ENCODE measurements around the gene WDR5B. TPM values are rescaled to one million over a fixed set of nuclear protein-coding genes. Genes with fewer than 3 reads are reported as not detected.
"Not testable (repeated sequence)": the region's sequence is repeated elsewhere in the genome, so short reads cannot be mapped to it uniquely, and the experiment has no call there.

WDR5B gene
- polyA plus RNA-seq, 2 donors: 1.3 TPM

DNA sequence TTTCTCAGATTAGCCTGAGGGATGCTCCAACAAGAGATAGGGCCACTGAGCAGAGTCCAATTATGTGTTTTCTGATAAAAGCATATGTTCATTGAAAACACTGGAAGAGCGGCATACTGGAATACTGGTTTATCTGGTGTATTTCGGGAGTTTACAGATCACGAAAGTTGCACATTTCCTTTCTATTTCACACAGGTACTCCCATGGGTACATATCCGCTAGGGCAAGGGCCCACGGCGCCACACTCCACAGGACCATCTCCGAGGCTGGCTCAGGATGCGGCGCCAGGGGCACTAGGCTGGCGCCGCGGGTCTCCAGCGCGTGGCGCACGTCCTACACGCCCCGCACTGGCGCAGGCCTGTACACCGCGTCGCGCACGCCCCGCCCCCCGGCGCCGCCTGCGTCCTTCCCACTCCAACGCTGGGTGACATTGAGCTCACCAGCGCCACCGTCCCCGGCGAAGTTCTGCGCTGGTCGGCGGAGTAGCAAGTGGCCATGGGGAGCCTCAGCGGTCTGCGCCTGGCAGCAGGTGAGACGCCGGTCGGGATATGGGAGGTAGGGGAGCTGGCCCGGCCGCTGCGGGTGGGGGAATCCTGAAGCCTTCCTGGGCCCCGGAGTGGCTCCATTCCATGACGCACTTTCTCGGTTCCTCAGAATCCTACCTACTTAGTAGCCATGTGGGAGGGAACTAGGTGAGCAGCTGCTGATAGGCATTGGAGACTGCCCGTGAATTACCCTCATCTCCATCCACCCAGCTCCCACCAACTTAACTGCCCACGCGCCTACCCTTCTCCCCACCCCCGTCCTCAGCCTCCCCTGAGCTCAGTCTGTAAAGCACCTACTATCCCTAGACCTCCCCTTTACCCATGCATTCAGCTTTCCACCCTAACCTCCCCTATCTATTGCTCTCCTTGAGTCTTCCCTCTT, 31.8 kb downstream of the WDR5B start, which contains the start of gene FAM162A:
Gene FAM162A (plus strand): TSS at position 412 of the 927 bp plus-strand sequence. CDS start 84 bp downstream, at position 496.
- WGBS, 2 donors: 0 to 1% methylated on average over 52 of the region's 52 CpGs
- Histone ChIP-seq H3K4me1 (ENCODE audit: control insufficient read depth in 2 of 2, insufficient read depth in 2 of 2, low read length in 1 of 2) (no peaks in the 10 kb centered on the region), H3K27ac (ENCODE audit: low read depth in 2 of 2, low read length in 1 of 2) (peak within 1 kb of the TSS; percentile 90 to 97), H3K36me3 (ENCODE audit: control insufficient read depth in 2 of 2, insufficient read depth in 2 of 2, low read length in 1 of 2) (no peaks in the 10 kb centered on the region), H3K27me3 (ENCODE audit: control insufficient read depth in 1 of 2, insufficient read depth in 2 of 2, low read length in 2 of 2) (no peaks in the 10 kb centered on the region), H3K4me3 (ENCODE audit: low read depth in 1 of 2, low read length in 2 of 2) (peak within 1 kb of the TSS; percentile 79 to 96), H3K9me3 (ENCODE audit: control insufficient read depth in 2 of 2, insufficient read depth in 1 of 2, low read depth in 1 of 2, low read length in 1 of 2) (no peaks in the 10 kb centered on the region)

DNA sequence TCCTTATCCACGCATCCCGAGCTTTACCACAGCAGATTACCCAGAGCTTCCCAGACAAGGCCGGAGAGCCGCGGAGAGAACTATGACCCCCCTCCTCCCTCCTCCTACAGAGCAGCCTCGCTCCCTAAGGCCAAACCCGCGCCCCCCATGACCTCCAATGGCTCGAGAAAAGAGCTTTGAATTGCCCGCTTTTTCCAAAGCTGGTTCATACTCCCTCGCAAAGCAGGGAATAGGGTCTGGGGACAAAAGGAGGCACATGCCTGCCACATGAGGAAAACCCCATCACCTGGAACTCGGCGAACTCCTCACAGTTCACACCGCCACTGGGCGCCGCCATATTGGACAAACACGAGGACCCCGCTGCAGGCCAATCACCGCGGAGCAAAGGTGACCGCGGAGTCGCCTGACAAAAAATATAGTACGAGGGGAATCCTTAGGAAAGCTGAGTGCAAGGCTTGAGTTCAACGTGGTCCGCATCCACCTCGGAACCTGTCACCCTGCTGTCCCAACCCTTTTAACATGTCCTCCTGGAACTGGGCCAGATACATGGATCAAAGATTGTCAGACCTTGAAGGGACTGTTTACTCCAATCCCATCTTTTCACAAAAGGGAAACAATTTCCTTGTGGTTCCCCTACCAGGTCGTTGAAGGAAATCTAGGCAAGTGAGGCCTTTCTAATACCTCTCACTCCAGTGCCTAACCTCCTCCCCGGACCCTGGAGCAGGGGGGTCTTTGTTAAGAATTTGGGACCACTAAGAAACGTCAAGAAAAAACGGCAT, 32.8 kb downstream of the WDR5B start, which contains the start of gene MIX23:
Gene MIX23 (minus strand): TSS at position 344 of the 779 bp plus-strand sequence. CDS start 7 bp downstream, at position 337.
- Histone ChIP-seq H3K27ac (ENCODE audit: low read depth in 2 of 2, low read length in 1 of 2) (peak within 1 kb of the TSS; percentile 90 to 97), H3K9me3 (ENCODE audit: control insufficient read depth in 2 of 2, insufficient read depth in 1 of 2, low read depth in 1 of 2, low read length in 1 of 2) (no peaks in the 10 kb centered on the region), H3K36me3 (ENCODE audit: control insufficient read depth in 2 of 2, insufficient read depth in 2 of 2, low read length in 1 of 2) (no peaks in the 10 kb centered on the region), H3K4me1 (ENCODE audit: control insufficient read depth in 2 of 2, insufficient read depth in 2 of 2, low read length in 1 of 2) (no peaks in the 10 kb centered on the region), H3K27me3 (ENCODE audit: control insufficient read depth in 1 of 2, insufficient read depth in 2 of 2, low read length in 2 of 2) (no peaks in the 10 kb centered on the region), H3K4me3 (ENCODE audit: low read depth in 1 of 2, low read length in 2 of 2) (peak within 1 kb of the TSS; percentile 79 to 96)
- 1% methylated on average over 31 of the region's 31 CpGs for WGBS, 2 donors

DNA sequence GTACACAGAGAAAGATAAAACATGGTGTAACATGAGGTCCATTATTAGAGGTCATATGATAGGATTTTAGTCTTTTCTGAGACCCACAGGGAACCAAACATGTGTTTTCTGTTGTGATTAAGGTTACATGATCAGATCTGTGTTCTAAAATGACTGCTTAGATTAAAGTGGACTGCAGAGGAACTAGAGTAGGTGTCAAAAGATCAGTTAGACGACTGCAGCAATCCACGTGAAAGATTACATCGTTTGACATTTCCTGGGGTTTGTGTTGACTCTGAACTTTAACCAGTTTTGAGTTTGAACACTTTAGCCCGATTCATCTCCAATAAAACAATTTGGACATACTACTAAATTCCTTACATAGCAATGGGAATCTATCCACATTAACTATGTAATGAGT, 37.9 kb downstream of the WDR5B start:
- Histone ChIP-seq H3K4me1 (ENCODE audit: control insufficient read depth in 2 of 2, insufficient read depth in 2 of 2, low read length in 1 of 2) (no peaks in the 10 kb centered on the region), H3K36me3 (ENCODE audit: control insufficient read depth in 2 of 2, insufficient read depth in 2 of 2, low read length in 1 of 2) (no peaks in the 10 kb centered on the region), H3K27ac (ENCODE audit: low read depth in 2 of 2, low read length in 1 of 2) (no peak overlapping the region), H3K27me3 (ENCODE audit: control insufficient read depth in 1 of 2, insufficient read depth in 2 of 2, low read length in 2 of 2) (no peaks in the 10 kb centered on the region), H3K9me3 (ENCODE audit: control insufficient read depth in 2 of 2, insufficient read depth in 1 of 2, low read depth in 1 of 2, low read length in 1 of 2) (no peaks in the 10 kb centered on the region), H3K4me3 (ENCODE audit: low read depth in 1 of 2, low read length in 2 of 2) (no peak overlapping the region)
- 60 to 81% methylated on average over 4 of the region's 4 CpGs for WGBS, 2 donors

- no peaks in the 10 kb centered on the region for H3K36me3 ChIP-seq (ENCODE audit: control insufficient read depth in 2 of 2, insufficient read depth in 2 of 2, low read length in 1 of 2)
- WGBS, 2 donors: 95 to 100% methylated on average over 1 of the region's 1 CpG
- H3K4me1 ChIP-seq (ENCODE audit: control insufficient read depth in 2 of 2, insufficient read depth in 2 of 2, low read length in 1 of 2): no peaks in the 10 kb centered on the region
- H3K27ac ChIP-seq (ENCODE audit: low read depth in 2 of 2, low read length in 1 of 2): no peak overlapping the region
- no peak overlapping the region for H3K4me3 ChIP-seq (ENCODE audit: low read depth in 1 of 2, low read length in 2 of 2)
- H3K9me3 ChIP-seq (ENCODE audit: control insufficient read depth in 2 of 2, insufficient read depth in 1 of 2, low read depth in 1 of 2, low read length in 1 of 2): no peaks in the 10 kb centered on the region
- no peaks in the 10 kb centered on the region for H3K27me3 ChIP-seq (ENCODE audit: control insufficient read depth in 1 of 2, insufficient read depth in 2 of 2, low read length in 2 of 2)
Measured at GRCh38 chr3:122374034-122374433, 41.8 kb downstream of the WDR5B start.

DNA sequence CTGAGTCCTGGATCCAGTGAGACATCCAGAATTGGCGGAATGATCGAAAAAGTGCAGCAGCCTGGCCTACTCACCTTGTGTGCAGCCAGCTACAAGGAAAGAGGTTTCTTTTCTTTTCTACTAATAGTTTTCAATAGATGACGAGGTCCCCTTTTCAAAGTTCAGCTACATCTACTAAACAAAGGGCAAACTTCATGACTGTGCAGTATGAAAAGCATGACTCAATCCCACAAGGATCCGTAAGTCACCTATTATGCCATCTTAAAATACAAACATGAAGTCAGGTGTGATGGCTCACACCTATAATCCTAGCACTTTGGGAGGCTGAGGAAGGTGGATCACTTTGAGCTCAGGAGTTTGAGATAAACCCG, 49.5 kb downstream of the WDR5B start:
- WGBS, 2 donors: 64 to 70% methylated on average over 5 of the region's 5 CpGs
- H3K27me3 ChIP-seq (ENCODE audit: control insufficient read depth in 1 of 2, insufficient read depth in 2 of 2, low read length in 2 of 2): no peaks in the 10 kb centered on the region
- no peaks in the 10 kb centered on the region for H3K4me1 ChIP-seq (ENCODE audit: control insufficient read depth in 2 of 2, insufficient read depth in 2 of 2, low read length in 1 of 2)
- no peaks in the 10 kb centered on the region for H3K36me3 ChIP-seq (ENCODE audit: control insufficient read depth in 2 of 2, insufficient read depth in 2 of 2, low read length in 1 of 2)
- no peaks in the 10 kb centered on the region for H3K9me3 ChIP-seq (ENCODE audit: control insufficient read depth in 2 of 2, insufficient read depth in 1 of 2, low read depth in 1 of 2, low read length in 1 of 2)
- H3K4me3 ChIP-seq (ENCODE audit: low read depth in 1 of 2, low read length in 2 of 2): no peak overlapping the region
- peak overlapping the region; percentile 71 to 89 for H3K27ac ChIP-seq (ENCODE audit: low read depth in 2 of 2, low read length in 1 of 2)

DNA sequence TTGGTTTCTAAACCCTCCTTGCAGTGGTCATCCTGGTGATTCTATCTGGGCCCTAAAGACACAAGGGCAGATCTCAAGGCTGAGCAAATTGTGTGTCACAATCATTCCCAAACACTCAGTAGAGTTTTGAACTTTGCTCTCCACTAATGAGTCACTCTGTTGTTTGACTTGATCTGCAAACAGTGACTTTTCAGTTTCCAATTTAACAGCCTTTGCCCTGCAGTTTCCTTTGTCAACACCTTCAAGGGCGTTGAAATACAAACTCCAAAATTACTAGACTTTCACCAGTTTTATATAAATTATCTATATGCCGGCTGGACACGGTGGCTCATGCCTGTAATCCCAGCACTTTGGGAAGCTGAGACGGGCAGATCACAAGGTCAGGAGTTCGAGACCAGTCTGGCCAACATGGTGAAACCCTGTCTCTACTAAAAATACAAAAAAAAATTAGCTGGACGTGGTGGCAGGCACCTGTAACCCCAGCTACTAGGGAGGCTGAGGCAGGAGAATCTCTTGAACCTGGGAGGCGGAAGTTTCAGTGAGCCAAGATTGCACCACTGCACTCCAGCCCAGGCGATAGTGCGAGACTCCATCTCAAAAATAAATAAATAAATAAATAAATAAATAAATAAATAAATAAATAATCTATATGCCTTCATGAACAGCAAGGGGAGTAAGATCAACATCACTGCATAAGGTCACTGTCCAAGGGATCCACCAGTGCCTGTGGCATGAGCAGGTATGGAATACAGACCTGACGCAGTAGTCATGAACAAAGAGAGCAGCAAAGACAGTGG, 50.1 kb downstream of the WDR5B start:
- H3K36me3 ChIP-seq (ENCODE audit: control insufficient read depth in 2 of 2, insufficient read depth in 2 of 2, low read length in 1 of 2); H3K27me3 ChIP-seq (ENCODE audit: control insufficient read depth in 1 of 2, insufficient read depth in 2 of 2, low read length in 2 of 2); H3K9me3 ChIP-seq (ENCODE audit: control insufficient read depth in 2 of 2, insufficient read depth in 1 of 2, low read depth in 1 of 2, low read length in 1 of 2); H3K4me3 ChIP-seq (ENCODE audit: low read depth in 1 of 2, low read length in 2 of 2); H3K4me1 ChIP-seq (ENCODE audit: control insufficient read depth in 2 of 2, insufficient read depth in 2 of 2, low read length in 1 of 2): not testable (repeated sequence)
- H3K27ac ChIP-seq (ENCODE audit: low read depth in 2 of 2, low read length in 1 of 2): peak overlapping the region; percentile 71 to 89
- 75 to 84% methylated on average over 10 of the region's 10 CpGs for WGBS, 2 donors

DNA sequence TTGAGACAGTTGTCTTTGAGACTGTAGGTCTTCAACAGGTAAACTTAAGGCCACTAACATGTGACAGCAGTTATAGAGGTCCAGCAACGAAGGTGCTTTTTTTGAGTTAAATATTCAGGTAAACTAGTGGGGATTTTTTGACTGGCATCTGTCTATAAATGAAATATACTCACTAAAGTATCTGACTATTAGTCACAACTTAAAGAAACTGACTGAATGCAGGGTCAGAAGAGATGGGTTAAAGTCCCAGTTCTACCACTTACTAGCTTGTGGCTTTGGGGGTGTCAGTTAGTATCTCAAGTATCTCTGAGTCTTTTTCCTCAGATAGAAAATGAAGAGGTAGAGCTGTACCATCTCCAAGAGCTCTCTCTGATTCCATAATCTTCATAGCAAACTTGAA, 50.8 kb downstream of the WDR5B start:
- Histone ChIP-seq H3K36me3 (ENCODE audit: control insufficient read depth in 2 of 2, insufficient read depth in 2 of 2, low read length in 1 of 2) (no peaks in the 10 kb centered on the region), H3K4me1 (ENCODE audit: control insufficient read depth in 2 of 2, insufficient read depth in 2 of 2, low read length in 1 of 2) (no peaks in the 10 kb centered on the region), H3K4me3 (ENCODE audit: low read depth in 1 of 2, low read length in 2 of 2) (no peak overlapping the region), H3K27ac (ENCODE audit: low read depth in 2 of 2, low read length in 1 of 2) (peak overlapping the region in 1 of 2 donors; percentile 54), H3K27me3 (ENCODE audit: control insufficient read depth in 1 of 2, insufficient read depth in 2 of 2, low read length in 2 of 2) (no peaks in the 10 kb centered on the region), H3K9me3 (ENCODE audit: control insufficient read depth in 2 of 2, insufficient read depth in 1 of 2, low read depth in 1 of 2, low read length in 1 of 2) (no peaks in the 10 kb centered on the region)
- 79% methylated on average over 1 of the region's 1 CpG for WGBS, 2 donors

DNA sequence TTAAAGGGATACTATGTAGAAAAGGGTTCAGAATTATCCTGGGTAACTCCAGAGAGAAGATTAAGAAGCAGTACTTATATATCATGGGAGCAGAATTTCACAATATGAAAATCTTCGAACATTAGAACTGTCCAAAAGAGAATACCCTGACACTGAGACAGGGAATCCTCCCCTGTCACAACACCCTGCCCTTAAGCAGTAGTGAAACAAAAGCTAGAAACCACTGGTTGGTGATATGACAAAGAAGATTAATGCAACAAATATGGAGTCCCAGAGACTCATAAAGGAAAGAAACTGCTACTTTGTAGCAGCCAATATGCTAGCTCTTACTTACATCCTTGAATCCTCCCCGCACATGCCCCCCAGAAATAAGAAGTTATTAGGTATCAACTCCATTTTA, 51.4 kb downstream of the WDR5B start:
- Histone ChIP-seq H3K4me1 (ENCODE audit: control insufficient read depth in 2 of 2, insufficient read depth in 2 of 2, low read length in 1 of 2) (no peaks in the 10 kb centered on the region), H3K27ac (ENCODE audit: low read depth in 2 of 2, low read length in 1 of 2) (no peak overlapping the region), H3K9me3 (ENCODE audit: control insufficient read depth in 2 of 2, insufficient read depth in 1 of 2, low read depth in 1 of 2, low read length in 1 of 2) (no peaks in the 10 kb centered on the region), H3K4me3 (ENCODE audit: low read depth in 1 of 2, low read length in 2 of 2) (no peak overlapping the region), H3K36me3 (ENCODE audit: control insufficient read depth in 2 of 2, insufficient read depth in 2 of 2, low read length in 1 of 2) (no peaks in the 10 kb centered on the region), H3K27me3 (ENCODE audit: control insufficient read depth in 1 of 2, insufficient read depth in 2 of 2, low read length in 2 of 2) (no peaks in the 10 kb centered on the region)
- 78% methylated on average over 2 of the region's 2 CpGs for WGBS, 2 donors
